Measurements from ENCODE around the gene SLC16A1. TPM values are rescaled to one million over a fixed set of nuclear protein-coding genes. Genes with fewer than 3 reads are reported as not detected.
"Not testable (repeated sequence)": the region's sequence is repeated elsewhere in the genome, so short reads cannot be mapped to it uniquely, and the experiment has no call there.

SLC16A1 gene, protein sequence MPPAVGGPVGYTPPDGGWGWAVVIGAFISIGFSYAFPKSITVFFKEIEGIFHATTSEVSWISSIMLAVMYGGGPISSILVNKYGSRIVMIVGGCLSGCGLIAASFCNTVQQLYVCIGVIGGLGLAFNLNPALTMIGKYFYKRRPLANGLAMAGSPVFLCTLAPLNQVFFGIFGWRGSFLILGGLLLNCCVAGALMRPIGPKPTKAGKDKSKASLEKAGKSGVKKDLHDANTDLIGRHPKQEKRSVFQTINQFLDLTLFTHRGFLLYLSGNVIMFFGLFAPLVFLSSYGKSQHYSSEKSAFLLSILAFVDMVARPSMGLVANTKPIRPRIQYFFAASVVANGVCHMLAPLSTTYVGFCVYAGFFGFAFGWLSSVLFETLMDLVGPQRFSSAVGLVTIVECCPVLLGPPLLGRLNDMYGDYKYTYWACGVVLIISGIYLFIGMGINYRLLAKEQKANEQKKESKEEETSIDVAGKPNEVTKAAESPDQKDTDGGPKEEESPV
- total RNA-seq = 71.7 TPM

DNA sequence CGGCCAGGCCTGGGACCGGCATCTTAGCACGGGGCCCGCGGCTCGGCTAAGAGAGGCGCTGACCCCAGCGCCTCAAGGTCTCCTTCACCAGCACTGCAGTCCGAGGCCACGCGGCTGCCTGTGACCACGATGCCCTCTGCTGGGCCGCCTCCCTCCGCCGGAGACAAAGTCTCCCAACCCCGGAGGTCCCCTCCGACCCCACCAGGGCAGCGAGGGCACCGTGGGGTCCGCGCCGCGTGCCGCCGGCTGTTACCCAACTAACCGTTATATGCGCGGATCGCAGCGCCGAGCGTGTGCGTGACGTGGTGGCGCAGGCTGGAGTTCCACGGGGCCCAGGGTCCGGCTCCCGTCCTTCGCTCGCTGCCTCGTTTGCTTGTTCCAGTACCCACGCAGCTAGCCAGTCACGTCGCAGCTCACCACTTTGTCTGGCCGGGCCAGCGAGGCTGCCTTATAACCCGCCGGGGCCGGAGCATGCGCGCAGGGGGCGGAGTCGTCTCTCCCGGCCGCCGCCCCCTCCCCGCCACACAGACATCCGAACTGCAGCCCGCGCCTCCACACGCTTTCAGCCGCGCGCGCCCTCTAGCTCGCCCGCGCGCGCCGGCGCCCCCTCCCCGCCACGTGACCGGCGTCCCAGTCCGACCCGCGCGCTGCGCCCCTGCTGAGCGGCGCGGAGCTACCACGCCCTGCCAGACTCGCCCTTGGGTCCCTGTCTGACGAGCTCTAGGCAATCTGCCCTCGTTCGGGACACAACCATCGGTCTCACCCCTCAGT lies at the start of gene SLC16A1:
TSS of gene SLC16A1 (minus strand) at position 424 of the 771 bp plus-strand sequence. CDS start 26,888 bp downstream, outside the sequence.
- peak; percentile 97 for DNase-seq

DNA sequence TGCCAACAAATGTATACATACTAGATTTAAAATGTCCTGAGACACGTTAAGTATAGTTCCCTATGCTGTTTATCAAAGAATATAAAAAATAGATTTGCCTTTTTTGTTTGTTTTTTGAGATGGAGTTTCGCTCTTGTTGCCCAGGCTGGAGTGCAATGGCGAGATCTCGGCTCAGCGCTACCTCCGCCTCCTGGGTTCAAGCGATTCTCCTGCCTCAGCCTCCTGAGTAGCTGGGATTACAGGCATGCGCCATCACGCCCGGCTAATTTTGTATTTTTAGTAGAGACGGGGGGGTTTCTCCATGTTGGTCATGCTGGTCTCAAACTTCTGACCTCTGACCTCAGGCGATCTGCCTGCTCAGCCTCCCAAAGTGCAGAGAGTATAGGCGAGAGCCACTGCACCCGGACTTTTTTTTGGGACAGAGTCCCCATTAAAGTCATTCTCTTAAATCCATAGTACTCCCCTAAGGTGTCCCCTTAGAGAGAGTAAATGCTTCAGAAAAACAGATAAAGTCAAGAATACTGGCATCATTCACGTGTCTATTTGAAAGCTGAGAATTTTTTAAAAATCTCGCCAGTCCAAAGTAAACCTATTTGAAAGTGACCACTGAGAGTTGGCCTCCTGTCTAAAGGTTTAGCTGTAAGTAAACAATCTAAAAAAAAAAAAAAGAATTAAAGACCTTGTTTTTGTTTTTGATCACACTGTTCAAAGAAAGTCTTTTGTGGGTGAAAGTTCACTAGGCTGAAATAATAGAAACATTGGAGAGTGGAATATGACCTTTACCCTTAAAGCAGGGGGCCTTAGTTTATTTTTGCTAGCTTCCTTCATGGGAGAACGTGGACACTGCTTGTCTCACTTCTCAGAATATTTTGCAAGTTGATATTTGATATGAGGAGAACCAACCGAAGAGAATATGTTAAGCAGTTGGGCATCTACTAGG lies 48.0 kb upstream of the SLC16A1 start:
- DNase-seq = no peak

DNA sequence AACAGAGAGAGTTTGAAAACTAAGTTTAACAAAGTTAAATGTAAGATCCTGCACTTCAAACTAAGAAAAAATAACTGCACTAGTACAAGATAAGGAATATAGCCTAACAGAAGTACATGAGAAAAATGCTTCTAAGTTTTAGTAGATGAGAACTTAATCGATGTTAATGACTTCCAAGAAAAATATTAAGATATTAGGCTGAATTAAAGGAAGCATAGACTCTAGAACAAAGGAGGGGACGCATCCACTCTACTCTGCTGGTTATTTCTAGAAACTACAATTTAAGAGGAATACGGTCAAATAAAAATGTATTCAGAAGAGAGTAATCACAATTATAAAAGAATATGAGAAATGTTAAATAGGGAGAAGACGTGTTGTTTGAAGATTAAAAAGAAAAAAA lies 46.3 kb upstream of the SLC16A1 start:
- DNase-seq = no peak

DNA sequence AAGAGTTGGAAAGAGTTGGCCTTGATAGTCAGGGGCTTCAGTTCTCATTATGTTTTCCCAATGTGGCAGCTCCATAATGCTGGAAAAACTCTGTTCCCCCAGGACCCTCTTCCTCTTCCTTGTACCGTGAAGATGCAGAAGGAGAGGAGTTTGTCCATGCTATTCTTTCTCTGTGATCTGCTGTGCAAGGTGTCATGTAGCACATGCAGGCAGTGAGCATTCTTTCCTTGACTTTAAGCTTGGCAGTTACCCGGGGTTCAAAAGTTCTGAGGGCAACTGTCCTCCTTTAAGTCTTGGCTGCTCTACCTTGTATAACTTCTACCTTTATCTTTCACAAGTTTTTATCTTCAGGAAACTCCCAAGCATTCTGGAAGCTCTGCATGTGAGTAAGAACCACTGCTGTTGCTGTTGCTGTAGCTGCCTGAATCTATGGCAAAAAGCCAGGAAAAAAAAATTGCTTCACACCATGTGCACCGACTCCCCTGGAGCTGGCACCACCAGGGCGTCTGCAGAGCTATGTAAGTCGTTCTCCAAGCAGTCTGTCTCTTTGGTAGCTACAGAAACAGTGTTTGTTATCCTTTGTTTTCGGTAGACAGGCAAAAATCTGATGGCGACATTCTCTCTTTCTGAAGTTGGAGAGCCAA lies 42.7 kb upstream of the SLC16A1 start:
- DNase-seq = peak; percentile 80

DNA sequence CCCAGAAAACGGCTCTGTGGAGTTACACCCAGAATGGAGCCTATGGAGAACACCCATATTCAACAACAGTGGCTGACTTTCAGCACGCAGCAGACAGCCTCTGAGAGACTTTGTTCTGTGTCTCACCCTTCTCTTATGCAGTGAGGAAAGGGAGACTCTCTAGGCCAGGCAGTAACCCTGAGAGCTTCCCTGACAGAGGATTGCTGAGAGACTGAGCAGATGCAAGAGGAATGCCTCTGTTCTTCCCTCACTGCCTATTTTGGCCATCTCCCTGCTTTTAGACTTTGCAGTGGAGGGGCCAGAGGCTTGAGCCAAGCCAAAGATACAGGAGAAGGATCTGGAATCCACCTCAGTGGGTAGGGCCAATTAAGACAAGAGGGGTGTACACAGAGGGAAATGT lies 41.8 kb upstream of the SLC16A1 start:
- peak; percentile 55 for DNase-seq

DNA sequence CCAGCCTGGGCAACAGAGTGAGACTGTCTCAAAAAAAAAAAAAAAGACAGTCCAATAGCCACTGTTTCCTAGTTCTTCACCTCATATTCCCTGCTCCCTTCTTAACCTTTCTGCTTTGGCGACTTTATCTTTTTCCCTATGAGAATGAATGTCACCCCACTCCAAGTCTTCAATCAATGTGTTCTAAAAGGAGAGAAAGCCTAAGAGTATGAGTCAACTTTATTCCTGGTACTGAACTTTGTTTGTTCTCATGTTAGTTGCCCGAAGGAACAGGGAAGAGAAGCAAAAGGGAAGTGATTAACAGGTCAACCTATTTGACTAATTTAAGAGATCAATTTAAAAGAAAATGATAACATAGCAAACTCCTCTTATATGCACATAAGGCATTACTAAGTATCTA lies 39.9 kb upstream of the SLC16A1 start:
- no peak for DNase-seq

DNA sequence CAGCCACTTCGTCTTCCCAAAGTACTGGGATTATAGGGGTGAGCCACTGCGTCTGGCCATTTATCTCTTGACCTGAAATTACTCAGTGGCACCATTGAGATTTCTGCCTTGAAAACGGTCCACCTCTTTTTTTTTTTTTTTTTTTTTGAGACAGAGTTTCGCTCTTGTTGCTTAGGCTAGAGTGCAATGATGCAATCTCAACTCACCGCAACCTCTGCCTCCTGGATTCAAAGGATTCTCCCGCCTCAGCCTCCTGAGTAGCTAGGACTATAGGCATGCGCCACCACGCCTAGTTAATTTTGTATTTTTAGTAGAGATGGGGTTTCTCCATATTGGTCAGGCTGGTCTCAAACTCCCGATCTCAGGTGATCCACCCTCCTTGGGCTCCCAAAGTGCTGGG lies 39.0 kb upstream of the SLC16A1 start:
- DNase-seq = not testable (repeated sequence)

DNA sequence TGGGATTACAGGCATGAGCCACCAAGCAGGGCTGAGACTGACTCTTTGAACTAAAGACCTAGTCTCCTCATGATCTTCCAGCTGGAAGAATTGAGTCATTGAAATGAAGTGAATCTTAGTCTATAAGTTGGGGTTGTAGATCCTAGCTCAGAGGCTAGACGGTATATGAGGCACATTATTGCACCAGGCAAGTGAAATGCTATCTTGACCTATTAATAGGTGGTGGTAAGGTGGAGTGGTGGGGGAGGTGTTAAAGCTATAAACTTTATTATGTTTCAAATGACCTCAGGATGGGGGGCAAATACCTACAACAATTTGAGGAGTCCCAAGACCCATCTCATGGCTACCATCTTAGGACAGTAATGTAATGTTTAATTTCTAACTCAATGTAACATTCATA lies 36.8 kb upstream of the SLC16A1 start:
- no peak for DNase-seq

DNA sequence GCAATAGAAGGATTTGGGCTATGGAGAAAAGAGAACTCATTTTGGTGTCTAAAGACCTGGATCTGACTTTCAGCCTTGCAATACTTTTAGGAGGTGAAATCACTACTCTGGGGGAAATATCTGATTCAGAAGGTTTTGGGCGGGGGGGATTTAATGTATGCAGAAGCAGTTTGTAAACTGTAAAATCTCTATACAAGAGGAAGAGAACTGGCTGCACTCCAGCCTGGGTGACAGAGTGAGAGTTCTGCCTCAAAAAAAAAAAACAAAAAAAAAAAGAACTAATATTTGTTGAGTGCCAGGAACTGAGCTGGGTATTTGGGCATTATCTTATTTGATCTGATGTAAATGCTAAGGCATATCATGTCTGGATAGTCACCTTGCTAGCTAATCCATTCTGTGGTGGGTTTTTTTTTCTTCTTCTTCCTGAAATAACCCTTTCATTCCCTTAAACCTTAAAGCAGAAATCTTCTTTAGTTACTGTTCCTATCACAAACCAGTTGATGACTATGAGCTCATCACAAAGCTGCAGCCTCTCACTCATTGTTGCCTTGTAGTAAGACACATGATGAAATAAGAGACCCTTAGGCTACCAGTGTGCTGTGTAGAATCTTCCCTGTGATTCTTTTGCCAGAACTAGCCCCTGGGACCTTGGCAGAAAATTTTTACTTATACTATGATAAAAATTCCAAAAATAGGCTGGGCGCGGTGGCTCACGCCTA lies 35.6 kb upstream of the SLC16A1 start:
- peak; percentile 11 for DNase-seq

DNA sequence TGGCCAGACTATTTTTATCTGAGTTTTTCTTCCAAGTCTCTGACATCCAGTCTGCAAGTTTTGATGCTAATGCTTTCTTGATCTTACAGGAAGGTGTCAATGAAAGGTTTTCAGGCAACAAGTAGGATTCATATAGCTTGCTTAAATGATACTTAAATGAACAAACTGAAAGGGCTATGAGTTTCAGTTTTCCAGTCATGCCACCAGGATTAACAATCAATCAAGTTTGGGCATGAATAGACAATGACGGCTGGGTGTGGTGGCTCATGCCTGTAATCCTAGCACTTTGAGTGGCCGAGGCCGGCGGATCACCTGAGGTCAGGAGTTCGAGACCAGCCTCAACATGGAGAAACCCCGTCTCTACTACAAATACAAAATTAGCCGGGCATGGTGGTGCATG lies 34.3 kb upstream of the SLC16A1 start:
- no peak for DNase-seq

DNA sequence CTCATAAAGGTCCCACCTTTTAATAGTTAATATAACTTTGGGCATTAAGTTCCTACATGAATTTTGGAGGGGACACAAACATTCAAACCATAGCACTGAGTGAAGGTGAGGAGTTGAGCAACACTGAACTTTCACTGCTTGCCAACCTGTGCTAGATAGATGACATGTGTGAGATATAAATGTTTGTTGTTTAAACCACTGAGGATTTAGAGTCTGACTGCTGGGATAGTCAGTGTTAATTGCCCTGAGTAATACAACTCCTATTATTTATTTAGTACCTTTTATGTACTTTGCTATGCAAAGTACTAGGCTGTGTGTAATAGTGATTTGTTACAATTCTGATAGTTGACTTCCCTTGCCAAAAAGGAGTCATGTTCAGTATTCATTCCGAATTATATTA lies 32.4 kb upstream of the SLC16A1 start:
- DNase-seq = no peak

DNA sequence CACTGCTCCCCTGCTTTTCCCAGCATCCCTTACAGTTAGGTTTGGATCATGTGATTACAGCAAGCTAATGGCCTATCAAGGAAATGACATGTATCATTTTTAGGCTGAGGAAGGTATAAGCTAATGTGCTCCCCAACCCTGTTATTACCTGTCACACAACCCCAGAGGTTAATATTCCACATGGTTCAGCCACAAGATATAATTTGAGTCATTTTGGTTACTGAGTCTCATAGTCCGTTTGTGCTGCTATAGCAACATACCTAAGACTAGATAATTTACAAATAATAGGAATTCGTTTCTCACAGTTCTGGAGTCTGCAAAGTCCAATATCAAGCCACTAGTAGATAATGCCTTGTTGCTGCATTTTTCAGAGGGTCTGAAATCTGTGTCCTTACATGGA lies 29.1 kb upstream of the SLC16A1 start:
- DNase-seq = no peak

DNA sequence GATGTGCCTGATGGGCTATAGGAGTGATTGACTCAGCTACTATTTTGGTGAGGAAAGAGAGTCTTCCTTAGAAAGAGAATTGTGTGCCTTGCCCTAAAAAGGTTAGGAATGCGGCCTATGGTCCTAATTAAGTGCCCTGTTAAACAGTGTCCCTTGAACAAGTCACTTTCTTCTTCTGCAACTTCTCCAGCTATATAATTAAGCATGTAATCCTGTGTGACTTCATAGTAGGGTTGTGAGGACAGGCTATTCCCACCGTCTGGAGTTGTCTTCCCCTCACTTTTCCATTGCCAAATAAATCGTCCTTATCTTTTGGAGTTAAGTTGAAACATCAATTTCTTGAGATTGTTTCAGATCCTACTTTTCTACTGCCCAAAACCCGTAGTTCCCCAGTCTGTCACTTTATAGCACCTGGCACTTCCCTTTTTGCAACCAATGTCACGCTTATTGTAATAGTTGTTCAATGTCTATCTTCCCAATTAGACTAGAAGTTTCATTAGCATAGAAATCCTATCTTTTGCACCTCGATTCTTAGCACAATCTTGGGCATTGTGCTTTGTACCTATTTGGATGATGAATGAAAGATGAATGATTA lies 27.6 kb upstream of the SLC16A1 start:
- no peak for DNase-seq

DNA sequence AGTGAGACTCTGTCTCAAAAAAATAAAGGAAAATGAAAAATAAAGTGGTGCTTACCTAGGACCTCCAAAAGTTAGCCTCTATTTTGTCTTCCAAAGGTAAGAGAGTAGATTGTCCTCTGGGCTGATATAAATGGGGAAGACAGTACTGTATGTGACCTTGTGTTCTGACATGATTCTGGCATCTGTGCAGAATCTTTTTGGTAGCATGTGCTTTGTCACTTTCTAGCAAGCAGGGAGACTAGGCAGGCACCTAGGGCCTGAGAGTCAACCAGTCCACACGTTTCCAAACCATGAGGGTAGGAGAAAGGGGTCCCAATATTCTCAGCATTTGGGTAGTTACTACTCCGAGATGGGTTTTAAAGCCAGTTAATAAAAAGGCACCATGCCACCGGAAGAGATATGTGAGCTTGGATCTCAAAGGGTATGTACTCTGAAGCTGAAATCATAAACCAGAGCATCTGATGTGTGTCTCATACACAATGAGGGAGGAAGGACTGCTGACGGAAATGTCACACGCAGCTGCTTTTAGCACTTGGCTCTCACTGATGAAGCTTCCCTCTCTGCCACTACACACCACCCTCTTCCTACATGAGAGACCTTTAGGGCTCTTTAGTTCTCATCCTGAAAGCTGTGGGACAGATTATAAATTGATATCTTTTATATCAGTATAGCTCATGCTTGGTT lies 27.0 kb upstream of the SLC16A1 start:
- DNase-seq = peak; percentile 61

DNA sequence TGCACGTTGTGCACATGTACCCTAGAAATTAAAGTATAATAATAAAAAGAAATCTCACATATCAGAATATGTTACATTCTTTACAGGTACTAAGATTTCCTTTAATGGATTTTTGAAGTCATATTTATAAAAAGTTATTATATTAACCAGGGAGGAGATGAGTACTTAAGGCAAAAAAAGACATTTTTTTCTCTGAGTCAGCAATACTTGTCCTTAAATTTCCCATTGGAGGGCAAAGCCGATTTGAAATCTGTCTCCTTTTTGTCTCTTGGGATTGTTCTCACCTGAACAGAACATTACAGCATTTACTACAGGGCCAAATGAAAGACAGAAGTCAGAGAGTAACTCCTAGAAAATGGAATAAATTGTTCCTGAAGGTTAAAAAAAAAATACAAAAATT lies 26.3 kb upstream of the SLC16A1 start:
- no peak for DNase-seq

DNA sequence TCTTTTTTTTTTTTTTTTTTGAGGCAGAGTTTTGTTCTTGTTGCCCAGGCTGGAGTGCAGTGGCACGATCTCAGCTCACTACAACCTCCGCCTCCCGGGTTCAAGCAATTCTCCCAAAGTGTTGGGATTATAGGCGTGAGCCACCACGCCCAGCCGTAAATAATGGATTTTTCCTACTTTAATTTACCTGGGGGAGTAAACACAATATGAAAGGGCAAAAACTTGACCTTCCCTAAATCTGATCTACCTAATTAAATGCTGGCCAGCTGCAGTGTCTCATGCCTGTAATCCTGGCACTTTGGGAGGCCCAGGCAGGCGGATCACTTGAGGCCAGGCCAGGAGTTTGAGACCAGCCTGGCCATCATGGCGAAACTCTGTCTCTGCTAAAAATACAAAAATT lies 25.8 kb upstream of the SLC16A1 start:
- not testable (repeated sequence) for DNase-seq

DNA sequence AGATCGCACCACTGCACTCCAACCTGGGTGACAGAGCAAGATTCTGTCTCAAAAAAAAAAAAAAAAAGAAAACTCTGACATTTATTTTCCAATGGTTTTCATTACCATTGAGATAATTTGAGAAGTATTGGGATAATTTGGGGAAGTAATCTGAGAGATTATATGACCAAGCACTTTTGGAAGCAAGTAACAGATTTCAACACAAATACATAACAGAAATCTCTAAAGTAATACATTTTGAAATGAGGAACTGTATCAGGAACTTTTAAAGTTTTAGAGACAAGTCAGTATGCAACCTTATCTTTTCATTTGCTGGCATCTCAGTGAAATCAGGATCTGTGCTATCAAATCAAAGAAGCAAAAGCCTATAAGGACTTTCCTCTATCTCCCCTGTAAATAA lies 25.4 kb upstream of the SLC16A1 start:
- DNase-seq = no peak

DNA sequence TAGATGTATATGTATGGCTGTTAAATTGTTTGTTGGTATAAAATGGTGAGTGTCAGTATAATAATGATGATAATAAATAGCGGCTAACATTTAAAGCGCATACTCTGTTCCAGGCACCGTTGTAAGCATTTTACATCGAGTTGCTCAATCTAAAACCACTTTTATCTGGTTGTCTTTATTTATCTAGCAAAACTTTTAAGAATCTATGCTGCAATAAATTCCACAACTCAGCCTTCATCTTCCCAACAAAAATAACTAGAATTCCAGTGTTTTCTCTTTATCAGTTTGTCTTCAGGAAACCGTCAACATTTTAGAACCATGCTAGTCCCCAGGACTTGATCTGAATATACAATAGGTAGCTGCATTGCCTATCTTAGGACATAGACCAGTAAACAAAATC lies 19.3 kb upstream of the SLC16A1 start:
- DNase-seq = no peak

DNA sequence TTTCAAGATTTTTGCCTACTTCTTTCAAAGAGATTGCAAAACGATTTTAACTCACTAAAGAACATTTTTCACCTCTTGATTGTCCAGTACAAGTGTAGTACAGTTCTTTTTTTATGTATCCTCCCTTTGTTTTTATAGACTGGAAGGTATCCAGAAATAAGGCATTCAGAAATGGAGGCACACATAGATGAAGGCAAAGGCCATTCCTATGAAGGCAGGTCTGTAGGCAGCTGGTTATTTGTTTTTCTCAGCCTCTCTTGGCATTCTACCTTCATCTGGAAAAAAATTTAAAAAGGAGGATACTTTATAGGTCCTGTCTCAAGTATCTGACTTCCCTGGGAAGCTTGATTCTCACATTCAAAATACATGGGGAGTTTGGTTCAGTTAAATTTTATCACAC lies 18.6 kb upstream of the SLC16A1 start:
- no peak for DNase-seq

DNA sequence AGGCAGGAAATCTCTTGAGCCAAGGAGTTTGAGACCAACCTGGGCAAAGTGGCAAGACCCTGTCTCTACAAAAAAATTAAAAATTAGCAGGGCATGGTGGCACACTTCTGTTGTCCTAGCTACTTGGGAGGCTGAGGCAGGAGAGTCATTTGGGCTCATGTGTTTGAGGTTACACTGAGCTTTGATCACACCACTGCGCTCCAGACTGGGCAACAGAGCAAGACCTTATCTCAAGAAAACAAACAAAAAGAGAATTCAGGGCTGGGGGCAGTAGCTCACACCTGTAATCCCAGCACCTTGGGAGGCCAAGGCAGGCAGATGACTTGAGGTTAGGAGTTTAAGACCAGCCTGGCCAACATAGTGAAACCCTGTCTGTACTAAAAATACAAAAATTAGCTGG lies 17.8 kb upstream of the SLC16A1 start:
- DNase-seq = no peak
